ENCODE results near the gene PAQR7.

GRCh38 chr1:25898223-25899015, 22.9 kb upstream of the PAQR7 start:
- TF ChIP-seq, protein P1, sequence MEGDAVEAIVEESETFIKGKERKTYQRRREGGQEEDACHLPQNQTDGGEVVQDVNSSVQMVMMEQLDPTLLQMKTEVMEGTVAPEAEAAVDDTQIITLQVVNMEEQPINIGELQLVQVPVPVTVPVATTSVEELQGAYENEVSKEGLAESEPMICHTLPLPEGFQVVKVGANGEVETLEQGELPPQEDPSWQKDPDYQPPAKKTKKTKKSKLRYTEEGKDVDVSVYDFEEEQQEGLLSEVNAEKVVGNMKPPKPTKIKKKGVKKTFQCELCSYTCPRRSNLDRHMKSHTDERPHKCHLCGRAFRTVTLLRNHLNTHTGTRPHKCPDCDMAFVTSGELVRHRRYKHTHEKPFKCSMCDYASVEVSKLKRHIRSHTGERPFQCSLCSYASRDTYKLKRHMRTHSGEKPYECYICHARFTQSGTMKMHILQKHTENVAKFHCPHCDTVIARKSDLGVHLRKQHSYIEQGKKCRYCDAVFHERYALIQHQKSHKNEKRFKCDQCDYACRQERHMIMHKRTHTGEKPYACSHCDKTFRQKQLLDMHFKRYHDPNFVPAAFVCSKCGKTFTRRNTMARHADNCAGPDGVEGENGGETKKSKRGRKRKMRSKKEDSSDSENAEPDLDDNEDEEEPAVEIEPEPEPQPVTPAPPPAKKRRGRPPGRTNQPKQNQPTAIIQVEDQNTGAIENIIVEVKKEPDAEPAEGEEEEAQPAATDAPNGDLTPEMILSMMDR (IDR thresholded peaks at IDR 0.05), result no peak
- no peak for TF ChIP-seq POLR2A (IDR thresholded peaks at IDR 0.05)

Measured in thyroid gland (tissue), 4 donors.